PC-3 (cell line): Measurements from ENCODE around the gene KRTAP10-9. TPM values are rescaled to one million over a fixed set of nuclear protein-coding genes. Genes with fewer than 3 reads are reported as not detected.

ENCODE experiments used
- ATAC-seq: fragments of 200-7000 bp; cut with Tn5 transposase; 2 replicates; pipeline ENCODE4 v1.9.1; 2020; ENCODE audit warnings: mild to moderate bottlenecking, moderate library complexity
- BruUV-seq: library from RNA; stranded (reverse); fragments of 400-500 nt; replicated peaks from 2 replicates; lab custom pipeline; 2021; lab: Mats Ljungman, UMichigan
- CTCF ChIA-PET: fragments of 300-600 bp; sonication (Branson Sonifier 250); formaldehyde crosslinking; loops from one replicate; lab custom pipeline; 2022; ENCODE audit warnings: antibody characterized with exemption; lab: Charles Lee
- POLR2A ChIA-PET: fragments of 300-600 bp; sonication (Branson Sonifier 250); formaldehyde crosslinking; loops from one replicate; lab custom pipeline; 2022; ENCODE audit warnings: antibody characterized with exemption; ENCODE audit not compliant: unreplicated experiment; lab: Charles Lee
- DNase-seq: peaks from one replicate; pipeline ENCODE4 v3.0.0-alpha.2; 2015
- H2AFZ ChIP-seq: fragments of 300-600 bp; sonication (generic); 2 replicates; pipeline ENCODE4 v1.6.0; 2016; ENCODE audit warnings: antibody characterized with exemption, low read length
- H3F3A ChIP-seq: fragments of 300-600 bp; sonication (generic); one replicate; pipeline ENCODE4 v1.6.0; 2017; ENCODE audit warnings: antibody characterized with exemption, low read length, control low read depth, mild to moderate bottlenecking; ENCODE audit not compliant: unreplicated experiment
- H3K27ac ChIP-seq: fragments of 300-600 bp; sonication (generic); 2 replicates; pipeline ENCODE4 v1.5.1; 2016; ENCODE audit warnings: mild to moderate bottlenecking, low read length
- H3K27me3 ChIP-seq: fragments of 300-600 bp; sonication (generic); 2 replicates; pipeline ENCODE4 v1.6.1; 2016; ENCODE audit warnings: low read length, mixed read lengths
- H3K36me3 ChIP-seq: fragments of 300-600 bp; sonication (generic); 2 replicates; pipeline ENCODE4 v1.6.1; 2016; ENCODE audit warnings: low read depth, mixed run types, low read length, mixed read lengths
- H3K4me1 ChIP-seq: fragments of 300-600 bp; sonication (generic); 2 replicates; pipeline ENCODE4 v1.5.1; 2016; ENCODE audit warnings: low read length; ENCODE audit not compliant: insufficient read depth
- H3K4me2 ChIP-seq: fragments of 300-600 bp; sonication (generic); 2 replicates; pipeline ENCODE4 v1.6.0; 2016; ENCODE audit warnings: low read length
- H3K4me3 ChIP-seq: fragments of 300-600 bp; sonication (generic); 2 replicates; pipeline ENCODE4 v1.5.1; 2016; ENCODE audit warnings: mild to moderate bottlenecking, low read length, mixed read lengths
- H3K79me2 ChIP-seq: fragments of 300-600 bp; sonication (generic); 2 replicates; pipeline ENCODE4 v1.6.1; 2017; ENCODE audit warnings: low read length, mixed read lengths
- H3K9ac ChIP-seq: fragments of 300-600 bp; sonication (generic); 2 replicates; pipeline ENCODE4 v1.6.0; 2016; ENCODE audit warnings: mild to moderate bottlenecking, low read length
- H3K9me2 ChIP-seq: fragments of 300-600 bp; sonication (generic); replicated peaks from 2 replicates; pipeline ENCODE4 v1.6.1; 2016; ENCODE audit warnings: mixed run types, low read length, mixed read lengths
- H3K9me3 ChIP-seq: fragments of 300-600 bp; sonication (generic); 2 replicates; pipeline ENCODE4 v1.6.1; 2016; ENCODE audit warnings: low read length, mixed read lengths
- H4K20me1 ChIP-seq: fragments of 300-600 bp; sonication (generic); 2 replicates; pipeline ENCODE4 v1.6.1; 2016; ENCODE audit warnings: low read length, mixed read lengths
- EZH2 ChIP-seq: fragments of 300-600 bp; sonication (generic); IDR thresholded peaks from one replicate; pipeline ENCODE4 v1.6.1; 2017; ENCODE audit warnings: antibody characterized with exemption, mild to moderate bottlenecking, low read length; ENCODE audit not compliant: unreplicated experiment
- EZH2phosphoT487 ChIP-seq: fragments of 300-600 bp; sonication (generic); IDR thresholded peaks from 2 replicates; pipeline ENCODE4 v1.6.1; 2018; ENCODE audit warnings: mild to moderate bottlenecking, antibody characterized with exemption, low read length, borderline replicate concordance
- intact Hi-C: fragments of 100-400 bp; cut with micrococcal nuclease; formaldehyde crosslinking; loops from 2 replicates; pipeline ENCODE4 v1.9.0; 2023
- total RNA-seq: library from RNA; depleted of rRNA; stranded (reverse); fragments of >200 nt; gene quantifications from 2 replicates; pipeline ENCODE4 v1.2.3, GENCODE V29; 2014; rRNA removed
- TF ChIP-seq, protein P1 (sequence below): fragments of 300-600 bp; sonication (generic); conservative IDR thresholded peaks from 2 replicates; pipeline ENCODE4 v1.5.1; 2017; ENCODE audit warnings: antibody characterized with exemption, low read depth, mild to moderate bottlenecking, low read length

KRTAP10-9 gene
- total RNA-seq, 1 experiment from 2014 or later = not detected

DNA sequence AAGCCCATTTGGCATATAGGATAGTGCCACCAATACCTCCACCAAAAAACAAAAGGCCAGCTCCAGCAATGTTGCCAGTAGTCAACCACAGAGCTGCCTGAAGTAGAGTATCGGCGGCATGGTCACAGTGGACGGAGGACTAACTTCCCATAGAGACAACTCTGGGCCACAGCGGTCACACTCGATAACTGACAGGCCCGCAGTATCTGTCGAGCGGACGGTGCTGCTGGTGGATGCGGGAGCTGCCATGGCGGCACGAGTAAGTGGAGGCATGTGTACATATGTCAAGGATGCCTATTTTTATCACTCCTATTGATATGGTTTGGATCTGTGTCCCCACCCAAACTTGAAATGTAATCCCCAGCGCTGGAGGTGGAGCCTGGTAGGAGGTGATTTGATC, 51.0 kb downstream of the KRTAP10-9 start:
- no peaks in the 10 kb centered on the region for H3K36me3 ChIP-seq
- H3K4me1 ChIP-seq = no peaks in the 10 kb centered on the region
- BruUV-seq = no TSS peak
- H3K4me3 ChIP-seq = no peak overlapping the region
- peaks cover 11% of the 10 kb centered on the region; the same call in 1 of the 2 replicates for H3K9me3 ChIP-seq
- no peak overlapping the region for H3K4me2 ChIP-seq
- ATAC-seq (no peak), DNase-seq (no peak)
- intact Hi-C loops = no loop called here
- H2AFZ ChIP-seq = no peak overlapping the region
- TF ChIP-seq EZH2 = no peak
- no peak for TF ChIP-seq EZH2phosphoT487
- TF ChIP-seq, protein P1, sequence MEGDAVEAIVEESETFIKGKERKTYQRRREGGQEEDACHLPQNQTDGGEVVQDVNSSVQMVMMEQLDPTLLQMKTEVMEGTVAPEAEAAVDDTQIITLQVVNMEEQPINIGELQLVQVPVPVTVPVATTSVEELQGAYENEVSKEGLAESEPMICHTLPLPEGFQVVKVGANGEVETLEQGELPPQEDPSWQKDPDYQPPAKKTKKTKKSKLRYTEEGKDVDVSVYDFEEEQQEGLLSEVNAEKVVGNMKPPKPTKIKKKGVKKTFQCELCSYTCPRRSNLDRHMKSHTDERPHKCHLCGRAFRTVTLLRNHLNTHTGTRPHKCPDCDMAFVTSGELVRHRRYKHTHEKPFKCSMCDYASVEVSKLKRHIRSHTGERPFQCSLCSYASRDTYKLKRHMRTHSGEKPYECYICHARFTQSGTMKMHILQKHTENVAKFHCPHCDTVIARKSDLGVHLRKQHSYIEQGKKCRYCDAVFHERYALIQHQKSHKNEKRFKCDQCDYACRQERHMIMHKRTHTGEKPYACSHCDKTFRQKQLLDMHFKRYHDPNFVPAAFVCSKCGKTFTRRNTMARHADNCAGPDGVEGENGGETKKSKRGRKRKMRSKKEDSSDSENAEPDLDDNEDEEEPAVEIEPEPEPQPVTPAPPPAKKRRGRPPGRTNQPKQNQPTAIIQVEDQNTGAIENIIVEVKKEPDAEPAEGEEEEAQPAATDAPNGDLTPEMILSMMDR = no peak
- no peaks in the 10 kb centered on the region for H3K27me3 ChIP-seq
- H4K20me1 ChIP-seq = no peaks in the 10 kb centered on the region
- ChIA-PET CTCF (no interaction called here), POLR2A (no interaction called here)
- no peaks in the 10 kb centered on the region for H3K9me2 ChIP-seq
- H3K79me2 ChIP-seq = no peaks in the 10 kb centered on the region
- H3K9ac ChIP-seq = no peak overlapping the region
- H3F3A ChIP-seq = no peaks in the 10 kb centered on the region
- H3K27ac ChIP-seq = no peak overlapping the region

Other genes with a start within 250 kb of the KRTAP10-9 start
- gene LRRC3, start 171.6 kb upstream of the KRTAP10-9 start, total RNA-seq = 3.1 and 4.1 TPM in 2 replicates
- not detected in 2 replicates for gene KRTAP10-1, start 86.9 kb upstream of the KRTAP10-9 start, total RNA-seq
- gene KRTAP10-2, start 75.6 kb upstream of the KRTAP10-9 start, total RNA-seq = not detected in 2 replicates
- not detected in 2 replicates for gene KRTAP10-3, start 68.3 kb upstream of the KRTAP10-9 start, total RNA-seq
- not detected in 2 replicates for gene KRTAP10-4, start 53.4 kb upstream of the KRTAP10-9 start, total RNA-seq
- gene KRTAP10-5, start 46.5 kb upstream of the KRTAP10-9 start, total RNA-seq = 0.98 TPM in 1 of 2 replicates, not detected in the other
- not detected in 2 replicates for gene KRTAP10-6, start 34.6 kb upstream of the KRTAP10-9 start, total RNA-seq
- not detected in 2 replicates for gene KRTAP10-7, start 26.5 kb upstream of the KRTAP10-9 start, total RNA-seq
- gene KRTAP10-8, start 15.0 kb upstream of the KRTAP10-9 start, total RNA-seq = not detected in 2 replicates
- gene KRTAP10-10, start 10.3 kb downstream of the KRTAP10-9 start, total RNA-seq = not detected in 2 replicates
- not detected in 2 replicates for gene KRTAP10-11, start 19.3 kb downstream of the KRTAP10-9 start, total RNA-seq
- gene KRTAP12-4, start 27.6 kb downstream of the KRTAP10-9 start, total RNA-seq = not detected in 2 replicates
- not detected in 2 replicates for gene KRTAP12-3, start 30.8 kb downstream of the KRTAP10-9 start, total RNA-seq
- gene KRTAP12-2, start 39.8 kb downstream of the KRTAP10-9 start, total RNA-seq = not detected in 2 replicates
- 0.62 and 0.86 TPM in 2 replicates for gene KRTAP12-1, start 55.1 kb downstream of the KRTAP10-9 start, total RNA-seq
- not detected in 2 replicates for gene KRTAP10-12, start 70.1 kb downstream of the KRTAP10-9 start, total RNA-seq
- gene TSPEAR, start 84.5 kb downstream of the KRTAP10-9 start, total RNA-seq = 2.1 and 3.2 TPM in 2 replicates
- gene UBE2G2, start 174.7 kb downstream of the KRTAP10-9 start, total RNA-seq = 159 and 189 TPM in 2 replicates
- gene SUMO3, start 191.0 kb downstream of the KRTAP10-9 start, total RNA-seq = 242 and 290 TPM in 2 replicates
- gene PTTG1IP, start 246.6 kb downstream of the KRTAP10-9 start, total RNA-seq = 330 and 455 TPM in 2 replicates